ENCODE measurements around the gene PHLPP1.
"Not testable (repeated sequence)": the region's sequence is repeated elsewhere in the genome, so short reads cannot be mapped to it uniquely, and the experiment has no call there.

Gene PHLPP1

GRCh38 chr18:62776024-62776570 lies 60.8 kb downstream of the PHLPP1 start:
- no peak for DNase-seq

- no peak for DNase-seq
These were observed 62.5 kb downstream of the PHLPP1 start for GRCh38 chr18:62777814-62778213.

GRCh38 chr18:62778976-62779869 lies 63.9 kb downstream of the PHLPP1 start:
- DNase-seq, result peak; percentile 17

- DNase-seq, result no peak
These were observed 65.9 kb downstream of the PHLPP1 start for GRCh38 chr18:62781262-62781661.

GRCh38 chr18:62781893-62782292 lies 66.6 kb downstream of the PHLPP1 start:
- no peak for DNase-seq

- no peak for DNase-seq
These were observed 69.1 kb downstream of the PHLPP1 start for GRCh38 chr18:62784338-62784965.

- peak; percentile 16 for DNase-seq
These were observed 69.6 kb downstream of the PHLPP1 start for GRCh38 chr18:62784966-62785413.

GRCh38 chr18:62786689-62787088 lies 71.3 kb downstream of the PHLPP1 start:
- no peak for DNase-seq

GRCh38 chr18:62788111-62788510 lies 72.8 kb downstream of the PHLPP1 start:
- DNase-seq, result no peak

GRCh38 chr18:62788876-62789275 lies 73.5 kb downstream of the PHLPP1 start:
- DNase-seq, result no peak

- no peak for DNase-seq
These were observed 75.8 kb downstream of the PHLPP1 start for GRCh38 chr18:62790871-62791772.

- no peak for DNase-seq
These were observed 76.7 kb downstream of the PHLPP1 start for GRCh38 chr18:62792016-62792415.

GRCh38 chr18:62795813-62796212 lies 80.5 kb downstream of the PHLPP1 start:
- no peak for DNase-seq

GRCh38 chr18:62796216-62796621 lies 80.9 kb downstream of the PHLPP1 start:
- DNase-seq, result no peak

GRCh38 chr18:62797329-62797728 lies 82.0 kb downstream of the PHLPP1 start:
- no peak for DNase-seq

- DNase-seq, result no peak
These were observed 84.6 kb downstream of the PHLPP1 start for GRCh38 chr18:62799977-62800376.

GRCh38 chr18:62802523-62802922 lies 87.2 kb downstream of the PHLPP1 start:
- no peak for DNase-seq

- no peak for DNase-seq
These were observed 92.1 kb downstream of the PHLPP1 start for GRCh38 chr18:62807396-62807795.

GRCh38 chr18:62808123-62808522 lies 92.8 kb downstream of the PHLPP1 start:
- DNase-seq, result no peak

- DNase-seq, result not testable (repeated sequence)
These were observed 94.1 kb downstream of the PHLPP1 start for GRCh38 chr18:62809445-62809844.

GRCh38 chr18:62809900-62810299 lies 94.6 kb downstream of the PHLPP1 start:
- no peak for DNase-seq

GRCh38 chr18:62810682-62811081 lies 95.3 kb downstream of the PHLPP1 start:
- DNase-seq, result no peak

GRCh38 chr18:62811674-62812073 lies 96.3 kb downstream of the PHLPP1 start:
- no peak for DNase-seq
